Measurements from ENCODE around the gene SNX17. TPM values are rescaled to one million over a fixed set of nuclear protein-coding genes. Genes with fewer than 3 reads are reported as not detected.
A peak's percentile ranks its signal among the peaks of the same experiment; 100 is the strongest.

The SNX17 gene
- total and polyA plus RNA-seq, 2 of the 13 experiments (the other 11 are each of a cell fraction or from before 2014, with no cell fraction given): 75.0 to 109 TPM

DNA sequence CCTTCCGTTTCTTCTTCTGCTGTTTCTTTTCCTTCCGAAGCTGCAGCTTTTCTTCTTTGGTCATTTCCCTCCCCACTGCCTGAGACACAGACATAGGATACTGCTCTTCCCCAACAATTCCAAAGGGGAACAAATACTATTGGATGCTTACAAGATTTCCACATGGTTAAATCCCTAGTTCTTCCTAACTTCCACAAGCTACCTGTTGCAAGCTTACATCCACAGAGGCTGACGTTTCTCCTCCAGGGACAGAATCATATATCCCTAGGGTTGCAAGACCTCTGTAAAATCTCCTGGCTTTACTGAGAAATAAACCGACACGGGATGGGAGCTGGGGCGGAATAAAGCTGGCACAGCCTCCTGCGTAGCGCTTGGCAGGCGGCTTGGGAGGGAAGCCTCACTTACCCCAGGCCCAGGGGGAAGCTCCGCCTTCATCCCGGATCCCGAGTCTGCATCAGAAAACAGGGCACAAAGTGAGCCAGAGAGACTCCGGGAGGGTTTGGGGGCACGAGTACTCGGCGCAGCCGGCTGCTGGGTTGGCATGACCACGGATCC lies 868 bp upstream of the SNX17 start (continued):
- TF ChIP-seq, protein P1, sequence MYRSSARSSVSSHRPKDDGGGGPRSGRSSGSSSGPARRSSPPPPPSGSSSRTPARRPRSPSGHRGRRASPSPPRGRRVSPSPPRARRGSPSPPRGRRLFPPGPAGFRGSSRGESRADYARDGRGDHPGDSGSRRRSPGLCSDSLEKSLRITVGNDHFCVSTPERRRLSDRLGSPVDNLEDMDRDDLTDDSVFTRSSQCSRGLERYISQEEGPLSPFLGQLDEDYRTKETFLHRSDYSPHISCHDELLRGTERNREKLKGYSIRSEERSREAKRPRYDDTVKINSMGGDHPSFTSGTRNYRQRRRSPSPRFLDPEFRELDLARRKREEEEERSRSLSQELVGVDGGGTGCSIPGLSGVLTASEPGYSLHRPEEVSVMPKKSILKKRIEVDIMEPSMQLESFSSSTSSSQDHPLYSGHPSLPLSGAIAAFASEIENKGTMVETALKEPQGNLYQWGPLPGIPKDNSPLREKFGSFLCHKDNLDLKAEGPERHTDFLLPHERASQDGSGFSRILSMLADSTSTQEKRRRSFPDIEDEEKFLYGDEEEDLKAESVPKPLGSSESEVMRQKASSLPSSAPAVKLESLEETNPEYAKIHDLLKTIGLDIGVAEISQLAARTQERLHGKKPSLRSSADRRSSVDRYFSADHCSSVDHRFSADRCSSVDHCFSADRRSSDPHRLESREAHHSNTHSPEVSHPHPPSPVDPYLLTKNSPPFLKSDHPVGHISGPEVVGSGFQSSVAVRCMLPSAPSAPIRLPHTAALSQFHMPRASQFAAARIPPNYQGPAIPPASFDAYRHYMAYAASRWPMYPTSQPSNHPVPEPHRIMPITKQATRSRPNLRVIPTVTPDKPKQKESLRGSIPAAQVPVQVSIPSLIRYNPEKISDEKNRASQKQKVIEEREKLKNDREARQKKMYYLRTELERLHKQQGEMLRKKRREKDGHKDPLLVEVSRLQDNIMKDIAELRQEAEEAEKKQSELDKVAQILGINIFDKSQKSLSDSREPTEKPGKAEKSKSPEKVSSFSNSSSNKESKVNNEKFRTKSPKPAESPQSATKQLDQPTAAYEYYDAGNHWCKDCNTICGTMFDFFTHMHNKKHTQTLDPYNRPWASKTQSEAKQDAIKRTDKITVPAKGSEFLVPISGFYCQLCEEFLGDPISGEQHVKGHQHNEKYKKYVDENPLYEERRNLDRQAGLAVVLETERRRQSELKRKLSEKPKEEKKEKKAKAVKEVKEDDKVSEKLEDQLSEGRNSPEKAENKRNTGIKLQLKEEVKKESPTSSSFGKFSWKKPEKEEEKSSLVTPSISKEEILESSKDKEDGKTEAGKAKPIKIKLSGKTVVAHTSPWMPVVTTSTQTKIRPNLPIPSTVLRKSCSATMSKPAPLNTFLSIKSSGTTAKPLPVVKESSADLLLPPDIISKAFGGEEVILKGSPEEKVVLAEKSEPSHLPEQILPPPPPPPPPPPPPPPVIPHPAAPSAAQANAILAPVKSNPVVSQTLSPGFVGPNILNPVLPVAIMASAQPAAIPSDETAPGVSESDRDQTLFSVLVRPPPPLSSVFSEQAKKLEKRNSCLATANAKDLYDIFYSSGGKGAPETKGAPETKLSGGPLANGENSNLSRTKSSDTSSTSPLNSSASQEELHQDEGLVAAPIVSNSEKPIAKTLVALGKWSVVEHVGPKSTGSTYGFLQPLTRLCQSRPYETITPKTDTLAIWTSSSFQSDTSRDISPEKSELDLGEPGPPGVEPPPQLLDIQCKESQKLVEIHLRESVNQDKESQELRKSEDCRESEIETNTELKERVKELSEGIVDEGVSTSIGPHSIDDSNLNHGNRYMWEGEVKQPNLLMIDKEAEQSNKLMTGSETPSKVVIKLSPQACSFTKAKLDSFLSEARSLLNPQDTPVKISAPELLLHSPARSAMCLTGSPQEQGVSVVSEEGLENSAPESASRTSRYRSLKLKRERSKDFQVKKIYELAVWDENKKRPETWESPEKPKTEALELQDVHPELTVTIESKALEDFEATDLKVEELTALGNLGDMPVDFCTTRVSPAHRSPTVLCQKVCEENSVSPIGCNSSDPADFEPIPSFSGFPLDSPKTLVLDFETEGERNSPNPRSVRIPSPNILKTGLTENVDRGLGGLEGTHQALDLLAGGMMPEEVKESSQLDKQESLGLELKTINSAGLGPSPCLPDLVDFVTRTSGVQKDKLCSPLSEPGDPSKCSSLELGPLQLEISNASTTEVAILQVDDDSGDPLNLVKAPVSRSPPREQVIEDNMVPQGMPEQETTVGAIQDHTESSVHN (CRISPR knock-in tag; IDR thresholded peaks at IDR 0.05): no peak
- TF ChIP-seq ZNF331 (CRISPR knock-in tag; IDR thresholded peaks at IDR 0.05): no peak
- TF ChIP-seq ZKSCAN1 (IDR thresholded peaks at IDR 0.05; ENCODE audit: low read length): no peak
- TF ChIP-seq ZNF20 (CRISPR knock-in tag; IDR thresholded peaks at IDR 0.05): no peak
- no peak for TF ChIP-seq DNMT1 (CRISPR knock-in tag; IDR thresholded peaks at IDR 0.05)
- TF ChIP-seq, protein P2, sequence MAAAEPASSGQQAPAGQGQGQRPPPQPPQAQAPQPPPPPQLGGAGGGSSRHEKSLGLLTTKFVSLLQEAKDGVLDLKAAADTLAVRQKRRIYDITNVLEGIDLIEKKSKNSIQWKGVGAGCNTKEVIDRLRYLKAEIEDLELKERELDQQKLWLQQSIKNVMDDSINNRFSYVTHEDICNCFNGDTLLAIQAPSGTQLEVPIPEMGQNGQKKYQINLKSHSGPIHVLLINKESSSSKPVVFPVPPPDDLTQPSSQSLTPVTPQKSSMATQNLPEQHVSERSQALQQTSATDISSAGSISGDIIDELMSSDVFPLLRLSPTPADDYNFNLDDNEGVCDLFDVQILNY (CRISPR knock-in tag; conservative IDR thresholded peaks at IDR 0.05): no peak
- no peak for TF ChIP-seq ZNF670 (CRISPR knock-in tag; IDR thresholded peaks at IDR 0.05; ENCODE audit: borderline replicate concordance)
- peak; percentile 12; the same call in 1 of the 2 replicates for TF ChIP-seq ZFP36L1 (CRISPR knock-in tag; IDR thresholded peaks at IDR 0.05)
- no peak for TF ChIP-seq ZBTB21 (CRISPR knock-in tag; IDR thresholded peaks at IDR 0.05)

Measured in HepG2 (cell line).